GM12874 (cell line): ENCODE data around the gene TMEM9B.

Experiments used
- CTCF ChIP-seq: IDR thresholded peaks from 2 replicates; pipeline ENCODE4 v1.5.1; 2011; ENCODE audit warnings: low read depth, mild to moderate bottlenecking, control low read depth, low read length, moderate library complexity; ENCODE audit not compliant: insufficient read depth

The TMEM9B gene

GRCh38 chr11:8932564-8933180 lies 31.6 kb downstream of the TMEM9B start, which contains the start of gene C11orf16:
Gene C11orf16, minus strand, starts transcription at chr11:8932947. Its CDS starts 639 bp downstream, at chr11:8932308.
- TF ChIP-seq CTCF: no peak

DNA sequence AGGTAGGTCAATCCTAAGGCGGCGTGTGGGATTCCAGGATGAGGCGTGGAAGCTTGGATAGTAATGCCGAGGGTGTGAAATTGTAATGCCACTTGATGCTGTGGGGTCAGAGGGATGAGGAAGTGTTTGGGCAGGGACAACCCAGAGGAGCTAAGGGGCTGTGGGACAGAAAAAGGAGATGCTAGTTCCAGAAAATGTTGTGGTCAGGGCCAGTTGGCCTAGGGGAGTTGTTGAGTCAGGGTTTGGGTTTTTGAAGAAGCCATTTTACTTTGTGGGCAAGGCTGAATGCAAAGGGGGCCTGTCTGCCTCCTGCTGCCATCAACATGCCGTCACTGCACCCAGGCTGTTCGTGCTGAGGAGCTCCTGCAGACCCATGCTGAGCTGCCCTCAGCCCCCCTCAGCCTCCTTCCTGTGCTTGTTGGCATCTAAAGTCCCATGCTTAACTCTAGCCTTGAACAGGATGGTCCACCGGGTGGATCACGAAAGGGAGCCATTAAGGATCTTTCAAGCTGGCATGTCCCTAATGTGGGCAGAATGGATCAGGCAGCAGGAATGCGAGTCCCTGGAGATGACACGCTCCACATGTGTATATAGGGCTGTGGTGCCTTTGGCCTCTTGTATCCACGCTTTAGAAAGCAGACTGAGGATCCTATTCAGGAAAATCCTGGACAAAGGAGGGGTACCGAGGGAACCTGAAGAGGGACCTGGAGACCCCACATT lies 33.6 kb downstream of the TMEM9B start:
- no peak for TF ChIP-seq CTCF

- TF ChIP-seq CTCF: no peak
Measured at GRCh38 chr11:8928981-8929615, 35.1 kb downstream of the TMEM9B start.

- TF ChIP-seq CTCF: no peak
Measured at GRCh38 chr11:8928205-8928604, 36.0 kb downstream of the TMEM9B start.

- no peak for TF ChIP-seq CTCF
Measured at GRCh38 chr11:8927233-8927632, 37.0 kb downstream of the TMEM9B start.

GRCh38 chr11:8926236-8926635 lies 38.0 kb downstream of the TMEM9B start:
- no peak for TF ChIP-seq CTCF

GRCh38 chr11:8925711-8926110 lies 38.5 kb downstream of the TMEM9B start:
- TF ChIP-seq CTCF: no peak
